Ectodermal cell (in vitro differentiated cells): ENCODE data around the gene TMEM131L.

Source experiments
- H3K27ac ChIP-seq: 2 replicates; pipeline ENCODE4 v1.7.0; 2013; ENCODE audit warnings: mild to moderate bottlenecking, low read depth, low read length; ENCODE audit not compliant: insufficient read depth, poor library complexity, severe bottlenecking
- H3K27me3 ChIP-seq: 2 replicates; pipeline ENCODE4 v1.7.0; 2013; ENCODE audit warnings: mild to moderate bottlenecking, low read length; ENCODE audit not compliant: insufficient read depth, control insufficient read depth, poor library complexity, severe bottlenecking
- H3K36me3 ChIP-seq: one replicate; pipeline ENCODE4 v1.7.0; 2013; ENCODE audit warnings: low read length; ENCODE audit not compliant: control insufficient read depth, insufficient read depth
- H3K4me1 ChIP-seq: one replicate; pipeline ENCODE4 v1.7.0; 2013; ENCODE audit warnings: low read length; ENCODE audit not compliant: control insufficient read depth, insufficient read depth
- H3K4me3 ChIP-seq: 2 replicates; pipeline ENCODE4 v1.7.0; 2013; ENCODE audit warnings: low read depth, low read length, control low read depth; ENCODE audit not compliant: insufficient read depth
- H3K9me3 ChIP-seq: 2 replicates; pipeline ENCODE4 v1.7.0; 2013; ENCODE audit warnings: mild to moderate bottlenecking, low read length, moderate library complexity; ENCODE audit not compliant: control insufficient read depth
- WGBS, 2 experiments: methylation state at CpG; one replicate each; pipeline ENCODE4 v1.1.7; 2013; ENCODE audit warnings: missing lambda C conversion rate in 2 of 2; 5-methylcytosine and 5-hydroxymethylcytosine counted together

Gene TMEM131L

DNA sequence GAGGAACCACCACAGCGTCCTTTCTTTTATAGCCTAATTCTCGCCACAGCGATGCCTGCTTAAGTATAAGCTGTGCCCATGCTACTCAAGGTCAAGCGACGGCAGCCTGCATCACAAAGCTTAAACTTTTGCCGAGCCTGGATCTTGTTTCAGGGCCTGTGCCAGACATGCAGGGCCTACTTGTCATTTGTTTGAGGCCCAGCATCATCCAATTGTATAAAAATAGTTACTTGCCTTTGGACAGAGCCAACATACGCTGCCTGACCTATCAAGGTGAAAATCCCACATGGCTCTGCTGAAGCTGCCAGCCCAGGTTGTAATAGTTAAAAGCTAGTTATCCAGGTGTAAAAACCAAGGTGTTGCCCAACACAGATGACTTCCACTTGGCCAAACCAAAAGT lies 107.1 kb downstream of the TMEM131L start:
- Histone ChIP-seq H3K36me3 (no peaks in the 10 kb centered on the region), H3K27ac (no peak overlapping the region), H3K4me1 (no peaks in the 10 kb centered on the region), H3K9me3 (no peaks in the 10 kb centered on the region), H3K4me3 (no peak overlapping the region), H3K27me3 (no peaks in the 10 kb centered on the region)
- 93 to 96% methylated on average over 7 of the region's 7 CpGs for WGBS, 2 experiments

DNA sequence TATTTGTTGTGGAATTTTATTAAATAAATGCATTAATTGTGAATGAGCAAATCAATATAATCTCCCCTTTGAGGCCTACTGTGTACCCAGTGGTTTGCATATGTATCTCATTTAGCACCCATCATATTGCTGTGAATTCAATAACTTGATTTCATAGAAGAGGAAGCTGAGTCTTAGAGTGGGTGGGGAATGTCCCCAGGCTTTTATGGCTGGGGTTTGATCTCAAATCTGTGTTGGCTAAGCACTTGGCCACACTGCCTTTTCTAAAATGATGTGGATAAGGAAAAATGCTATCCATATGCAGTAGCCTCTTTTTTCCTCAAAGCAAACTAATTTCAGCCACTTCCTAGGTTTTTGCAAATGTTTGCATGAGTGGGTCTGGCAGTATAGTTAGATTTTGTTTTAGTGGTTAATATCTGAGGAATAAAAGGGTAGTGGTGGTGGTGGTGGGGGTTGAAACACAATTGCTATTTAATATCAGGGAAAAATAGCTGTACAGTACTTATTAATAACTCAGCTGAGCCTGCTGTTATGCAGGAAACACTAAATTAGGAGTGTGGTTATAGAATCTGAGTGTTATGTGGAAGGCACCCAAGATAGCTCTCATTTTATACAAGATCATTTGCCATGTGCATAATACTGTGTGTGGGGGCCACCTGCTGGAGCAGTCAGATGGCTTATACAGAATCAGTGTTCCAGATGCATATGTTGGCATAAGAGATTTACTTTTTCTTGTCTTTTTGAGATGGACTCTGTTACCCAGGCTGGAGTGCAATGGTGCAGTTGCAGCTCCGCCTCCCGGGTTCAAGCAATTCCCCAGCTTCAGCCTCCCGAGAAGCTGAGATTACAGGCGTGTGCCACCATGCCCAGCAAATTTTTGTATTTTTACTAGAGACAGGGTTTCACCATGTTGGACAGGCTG lies 108.0 kb downstream of the TMEM131L start:
- no peaks in the 10 kb centered on the region for H3K4me1 ChIP-seq
- no peaks in the 10 kb centered on the region for H3K36me3 ChIP-seq
- H3K4me3 ChIP-seq: no peak overlapping the region
- H3K27ac ChIP-seq: no peak overlapping the region
- H3K27me3 ChIP-seq: no peaks in the 10 kb centered on the region
- WGBS, 2 experiments: 89 to 96% methylated on average over 4 of the region's 4 CpGs
- no peaks in the 10 kb centered on the region for H3K9me3 ChIP-seq

DNA sequence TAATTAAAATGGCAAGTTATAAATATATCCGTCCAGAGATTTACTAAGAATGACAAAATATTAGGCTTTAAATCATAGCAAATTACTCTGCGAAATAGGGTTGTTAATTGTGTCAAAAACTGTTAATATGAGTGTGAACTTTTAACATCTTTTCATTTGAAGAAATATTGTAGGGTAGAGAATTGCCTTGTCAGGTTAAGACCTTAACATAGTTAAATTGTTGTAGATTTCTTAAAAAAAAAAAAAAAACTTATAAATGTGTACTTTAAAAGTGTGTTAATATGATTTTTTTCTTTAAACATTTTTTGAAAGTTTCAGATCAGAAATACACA lies 110.2 kb downstream of the TMEM131L start:
- Histone ChIP-seq H3K4me1 (no peaks in the 10 kb centered on the region), H3K9me3 (no peaks in the 10 kb centered on the region), H3K27me3 (no peaks in the 10 kb centered on the region), H3K4me3 (no peak overlapping the region), H3K36me3 (peaks cover 4% of the 10 kb centered on the region), H3K27ac (no peak overlapping the region)
- WGBS, 2 experiments: 67 to 90% methylated on average over 1 to 2 of the region's 2 CpGs

DNA sequence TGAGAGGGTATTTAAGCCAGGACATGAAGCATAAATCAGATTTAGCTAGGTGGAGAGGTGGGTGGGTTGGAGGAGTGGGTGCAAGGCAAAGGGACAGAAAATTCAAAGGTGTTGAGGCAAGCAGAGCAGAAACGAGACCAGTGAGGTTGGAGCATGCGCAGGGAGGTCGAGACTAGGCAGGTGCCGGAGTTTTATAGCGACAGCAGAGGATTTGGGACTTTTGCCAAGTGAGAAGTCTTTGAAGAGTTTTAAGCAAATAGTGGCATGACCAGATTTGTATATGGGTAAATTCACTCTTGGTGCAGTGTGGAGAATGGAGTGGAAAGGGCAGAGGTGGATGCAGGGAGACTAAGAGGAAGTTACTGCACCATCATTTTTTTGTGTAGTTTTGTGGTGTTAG lies 110.9 kb downstream of the TMEM131L start:
- Histone ChIP-seq H3K27me3 (no peaks in the 10 kb centered on the region), H3K4me3 (no peak overlapping the region), H3K4me1 (no peaks in the 10 kb centered on the region), H3K9me3 (no peaks in the 10 kb centered on the region), H3K27ac (no peak overlapping the region), H3K36me3 (peaks cover 4% of the 10 kb centered on the region)
- 95% methylated on average over 5 of the region's 5 CpGs for WGBS, 2 experiments

DNA sequence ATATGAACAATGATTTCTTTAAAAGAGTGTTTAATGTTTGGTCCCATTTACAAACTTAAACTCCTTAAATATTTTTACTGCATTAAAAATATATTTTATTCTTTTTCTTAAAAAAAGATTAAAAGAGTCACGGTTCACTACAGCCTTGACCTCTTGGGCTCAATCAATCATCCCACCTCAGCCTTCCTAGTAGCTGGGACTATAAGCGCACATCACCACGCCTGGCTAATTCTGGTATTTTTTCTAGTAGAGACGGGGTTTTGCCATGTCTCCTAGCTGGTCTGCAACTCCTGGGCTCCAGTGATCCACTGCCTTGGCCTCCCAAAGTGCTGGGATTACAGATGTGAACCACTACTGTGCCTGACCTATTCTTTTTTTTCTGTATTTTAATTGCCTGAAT lies 113.2 kb downstream of the TMEM131L start:
- WGBS, 2 experiments: 92% methylated on average over 4 of the region's 4 CpGs
- H3K4me1 ChIP-seq: no peaks in the 10 kb centered on the region
- H3K4me3 ChIP-seq: no peak overlapping the region
- peaks cover 4% of the 10 kb centered on the region for H3K36me3 ChIP-seq
- H3K9me3 ChIP-seq: no peaks in the 10 kb centered on the region
- no peak overlapping the region for H3K27ac ChIP-seq
- no peaks in the 10 kb centered on the region for H3K27me3 ChIP-seq

DNA sequence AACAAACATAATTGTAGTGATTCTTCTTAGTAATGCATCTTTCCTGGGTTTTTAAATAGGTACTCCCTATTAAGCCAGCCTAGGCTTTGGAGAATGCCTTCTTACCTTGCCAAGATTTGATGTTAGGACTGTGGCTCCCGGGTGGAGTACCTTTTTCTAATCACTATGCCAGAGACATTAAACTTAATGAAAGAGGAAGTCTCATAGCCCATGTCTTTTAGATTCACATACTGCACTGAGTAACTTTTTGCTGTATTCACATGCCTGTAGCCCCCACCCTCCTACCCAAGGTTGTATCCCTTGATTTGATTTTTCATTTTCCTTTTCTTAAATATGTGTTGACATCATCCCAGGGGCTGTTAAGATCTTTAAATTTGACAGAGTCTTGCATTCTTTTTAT lies 113.7 kb downstream of the TMEM131L start:
- WGBS, 2 experiments: 90 to 100% methylated on average over 1 of the region's 1 CpG
- Histone ChIP-seq H3K9me3 (no peaks in the 10 kb centered on the region), H3K4me3 (no peak overlapping the region), H3K27me3 (no peaks in the 10 kb centered on the region), H3K36me3 (peaks cover 4% of the 10 kb centered on the region), H3K4me1 (no peaks in the 10 kb centered on the region), H3K27ac (no peak overlapping the region)

DNA sequence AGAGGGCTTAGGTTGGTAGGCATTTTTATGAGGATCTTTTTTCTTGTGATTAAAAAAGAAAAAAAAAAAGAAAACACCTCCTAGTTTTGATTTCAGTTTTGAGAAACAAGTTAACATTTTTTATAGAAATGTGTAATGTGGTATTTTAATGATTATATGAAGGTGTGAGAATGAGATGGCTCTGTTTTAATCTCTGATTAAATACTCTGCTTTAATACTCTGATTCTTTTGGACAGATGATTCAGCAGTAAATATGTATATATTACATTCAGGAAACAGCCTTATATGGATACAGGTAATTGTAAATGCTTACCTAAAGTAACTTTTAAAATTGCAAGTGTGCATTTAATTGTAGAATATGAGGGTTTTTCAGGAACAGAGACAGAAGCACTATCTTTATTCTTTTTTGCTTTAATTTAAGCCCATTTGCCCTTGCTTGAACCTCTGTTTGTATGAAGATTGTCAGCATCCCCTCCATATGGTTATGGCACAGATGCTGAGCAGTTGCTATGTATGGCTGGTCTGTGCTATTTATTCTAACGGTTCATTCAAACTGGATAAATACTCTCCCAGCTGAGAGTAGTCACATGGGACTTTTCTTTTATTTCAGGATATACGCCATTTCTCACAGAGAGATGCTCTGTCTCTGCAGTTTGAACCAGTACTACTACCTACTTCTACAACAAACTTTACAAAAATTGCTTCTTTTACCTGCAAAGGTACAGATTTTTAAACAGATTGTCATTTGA lies 117.0 kb downstream of the TMEM131L start:
- no peak overlapping the region for H3K4me3 ChIP-seq
- H3K4me1 ChIP-seq: no peaks in the 10 kb centered on the region
- H3K9me3 ChIP-seq: no peaks in the 10 kb centered on the region
- no peaks in the 10 kb centered on the region for H3K27me3 ChIP-seq
- WGBS, 2 experiments: 93 to 96% methylated on average over 2 of the region's 2 CpGs
- H3K36me3 ChIP-seq: peaks cover 4% of the 10 kb centered on the region
- no peak overlapping the region for H3K27ac ChIP-seq

DNA sequence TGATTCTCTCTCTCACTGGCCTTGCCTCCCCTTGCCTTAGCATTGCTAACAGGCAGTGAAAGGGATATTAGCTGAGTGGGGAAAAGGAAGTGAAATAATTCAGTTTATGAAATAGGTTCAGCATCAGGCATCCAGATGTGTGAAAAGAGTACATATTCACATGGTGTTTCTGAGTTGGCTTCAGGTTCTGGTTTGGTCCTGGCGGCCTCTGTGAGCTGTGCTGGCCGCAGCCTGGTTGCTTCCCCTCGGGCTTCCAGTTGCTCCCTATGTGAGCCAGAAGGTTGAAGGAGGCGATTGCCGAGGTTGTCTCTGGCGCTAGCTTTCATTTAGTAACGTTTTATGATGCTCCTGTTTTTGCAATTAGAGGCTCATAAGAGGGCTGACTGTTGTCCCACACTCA lies 118.9 kb downstream of the TMEM131L start:
- Histone ChIP-seq H3K4me1 (no peaks in the 10 kb centered on the region), H3K27ac (no peak overlapping the region), H3K4me3 (no peak overlapping the region), H3K27me3 (no peaks in the 10 kb centered on the region), H3K9me3 (no peaks in the 10 kb centered on the region), H3K36me3 (peaks cover 4% of the 10 kb centered on the region)
- 94 to 95% methylated on average over 7 of the region's 7 CpGs for WGBS, 2 experiments

DNA sequence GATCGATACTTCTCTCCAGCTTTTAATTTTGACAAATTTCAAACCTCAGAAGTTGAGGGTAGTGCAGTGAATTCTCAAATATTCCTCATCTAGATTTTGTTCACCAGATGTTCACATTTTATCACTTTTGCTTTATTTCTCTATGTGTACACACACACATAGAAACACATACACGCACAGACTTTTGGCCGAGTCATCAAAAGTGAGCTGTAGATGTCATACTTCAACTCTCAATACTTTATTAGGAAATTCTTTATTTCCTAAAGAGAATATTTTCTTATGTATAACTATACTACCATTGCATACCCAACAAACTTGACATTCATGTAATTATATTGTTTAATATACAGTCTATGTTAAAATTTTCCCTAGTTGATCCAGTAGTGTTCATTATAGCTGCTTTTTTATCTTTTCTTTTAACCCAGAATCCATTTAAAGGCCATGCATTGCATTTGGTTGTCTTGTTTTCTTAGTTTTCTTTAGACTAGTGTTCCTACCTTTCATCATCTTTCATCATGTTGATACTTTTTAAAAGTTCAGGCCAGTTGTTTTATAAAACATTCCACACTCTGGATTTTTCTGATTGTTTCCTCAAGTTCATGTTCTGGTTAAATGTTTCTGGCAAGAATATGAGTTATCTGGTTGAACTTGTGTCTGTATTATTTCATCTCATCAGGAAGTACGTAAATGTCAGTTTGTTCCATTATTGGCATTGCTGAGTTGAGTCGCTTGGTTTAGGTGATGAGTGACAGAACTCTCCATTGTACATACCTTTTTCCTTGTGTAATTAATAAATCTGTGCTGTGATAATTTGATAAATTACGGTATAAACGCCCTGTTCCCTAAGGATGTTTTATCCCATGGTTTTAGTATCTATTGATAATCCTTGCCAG lies 123.8 kb downstream of the TMEM131L start:
- 84 to 85% methylated on average over 7 of the region's 7 CpGs for WGBS, 2 experiments

DNA sequence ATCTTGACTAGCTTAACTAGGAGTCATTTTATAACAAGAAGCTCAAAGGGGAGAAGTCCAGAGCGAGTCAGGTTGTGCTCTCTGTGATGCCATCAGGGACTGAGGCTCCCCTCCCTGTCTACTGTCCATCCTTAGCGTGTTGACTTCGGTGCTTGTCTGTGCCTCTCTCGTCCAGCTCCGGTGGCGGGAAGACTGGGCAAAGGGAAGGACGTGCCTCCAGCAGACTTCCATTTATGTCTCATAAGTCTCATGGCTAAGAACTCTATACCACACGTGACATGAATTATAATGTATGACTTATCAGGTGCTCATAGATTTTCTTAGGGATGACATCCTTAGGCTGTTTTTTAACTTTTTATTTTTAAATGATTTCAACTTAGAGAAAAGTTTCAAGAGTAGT lies 125.3 kb downstream of the TMEM131L start:
- H3K9me3 ChIP-seq: no peaks in the 10 kb centered on the region
- H3K27ac ChIP-seq: no peak overlapping the region
- H3K4me1 ChIP-seq: no peaks in the 10 kb centered on the region
- 91 to 92% methylated on average over 7 to 8 of the region's 8 CpGs for WGBS, 2 experiments
- no peaks in the 10 kb centered on the region for H3K36me3 ChIP-seq
- H3K4me3 ChIP-seq: no peak overlapping the region
- H3K27me3 ChIP-seq: no peaks in the 10 kb centered on the region

More for the DNA sequence above, 123.8 kb downstream of the TMEM131L start:
- H3K9me3 ChIP-seq: no peaks in the 10 kb centered on the region
- no peak overlapping the region for H3K27ac ChIP-seq
- no peaks in the 10 kb centered on the region for H3K27me3 ChIP-seq
- no peaks in the 10 kb centered on the region for H3K36me3 ChIP-seq
- no peak overlapping the region for H3K4me3 ChIP-seq
- H3K4me1 ChIP-seq: no peaks in the 10 kb centered on the region
